GM23338 (cell line): ENCODE results near the gene SLX9.

ENCODE experiments used
- EZH2 ChIP-seq: fragments of 200-600 bp; sonication (generic); IDR thresholded peaks from one replicate; pipeline ENCODE4 v1.8.0; 2017; ENCODE audit warnings: antibody characterized with exemption, mild to moderate bottlenecking, low read depth; ENCODE audit not compliant: unreplicated experiment
- JUNB ChIP-seq: IDR thresholded peaks from one replicate; pipeline ENCODE4 v1.6.1; 2016; ENCODE audit warnings: antibody characterized with exemption; ENCODE audit not compliant: unreplicated experiment
- POLR2AphosphoS5 ChIP-seq: IDR thresholded peaks from 2 replicates; pipeline ENCODE4 v1.6.1; 2016; ENCODE audit warnings: antibody characterized with exemption, low read depth
- TF ChIP-seq, protein P1 (sequence below), 2 experiments: fragments of 200-600 bp in 1 of 2; sonication (generic) in 1 of 2; conservative IDR thresholded peaks; 2 replicates each; pipeline versions ENCODE4 v1.5.1 to v1.6.1; 2016 to 2017; ENCODE audit warnings: antibody characterized with exemption in 2 of 2, low read depth in 2 of 2, mild to moderate bottlenecking in 2 of 2, moderate library complexity in 1 of 2
- TF ChIP-seq, protein P2 (sequence below): IDR thresholded peaks from one replicate; pipeline ENCODE4 v1.6.1; 2018; ENCODE audit warnings: antibody characterized with exemption; ENCODE audit not compliant: unreplicated experiment

DNA sequence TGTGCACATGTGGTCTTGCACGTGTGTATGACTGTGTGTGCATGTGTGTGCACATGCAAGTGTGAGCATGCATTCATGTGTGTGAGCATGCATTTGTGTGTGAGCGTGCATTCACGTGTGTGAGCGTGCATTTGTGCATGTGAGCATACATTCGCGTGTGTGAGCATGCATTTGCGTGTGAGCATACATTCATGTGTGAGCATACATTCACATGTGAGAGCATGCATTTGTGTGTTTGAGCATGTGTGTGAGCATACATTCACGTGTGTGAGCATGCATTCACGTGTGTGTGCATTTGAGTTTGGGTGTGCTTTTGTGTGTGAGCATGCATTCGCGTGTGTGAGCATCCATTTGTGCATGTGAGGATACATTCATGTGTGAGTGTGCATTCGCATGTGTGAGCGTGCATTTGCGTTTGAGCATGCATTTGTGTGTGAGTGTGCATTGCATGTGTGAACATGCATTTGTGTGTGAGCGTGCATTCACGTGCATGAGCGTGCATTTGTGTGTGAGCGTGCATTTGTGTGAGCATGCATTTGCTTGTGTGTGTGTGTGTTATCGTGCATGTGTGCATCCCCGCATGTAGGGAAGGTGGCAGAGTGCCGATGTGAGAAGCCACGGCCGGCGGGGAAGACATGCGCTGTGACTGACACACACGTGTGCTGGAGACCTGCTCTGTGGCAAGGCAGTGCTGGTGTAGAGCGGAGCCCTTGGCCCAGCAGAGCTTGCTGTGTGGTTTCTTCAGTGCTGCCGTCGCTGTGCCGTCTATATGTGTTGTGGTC lies 37.4 kb upstream of the SLX9 start:
- TF ChIP-seq, protein P1, sequence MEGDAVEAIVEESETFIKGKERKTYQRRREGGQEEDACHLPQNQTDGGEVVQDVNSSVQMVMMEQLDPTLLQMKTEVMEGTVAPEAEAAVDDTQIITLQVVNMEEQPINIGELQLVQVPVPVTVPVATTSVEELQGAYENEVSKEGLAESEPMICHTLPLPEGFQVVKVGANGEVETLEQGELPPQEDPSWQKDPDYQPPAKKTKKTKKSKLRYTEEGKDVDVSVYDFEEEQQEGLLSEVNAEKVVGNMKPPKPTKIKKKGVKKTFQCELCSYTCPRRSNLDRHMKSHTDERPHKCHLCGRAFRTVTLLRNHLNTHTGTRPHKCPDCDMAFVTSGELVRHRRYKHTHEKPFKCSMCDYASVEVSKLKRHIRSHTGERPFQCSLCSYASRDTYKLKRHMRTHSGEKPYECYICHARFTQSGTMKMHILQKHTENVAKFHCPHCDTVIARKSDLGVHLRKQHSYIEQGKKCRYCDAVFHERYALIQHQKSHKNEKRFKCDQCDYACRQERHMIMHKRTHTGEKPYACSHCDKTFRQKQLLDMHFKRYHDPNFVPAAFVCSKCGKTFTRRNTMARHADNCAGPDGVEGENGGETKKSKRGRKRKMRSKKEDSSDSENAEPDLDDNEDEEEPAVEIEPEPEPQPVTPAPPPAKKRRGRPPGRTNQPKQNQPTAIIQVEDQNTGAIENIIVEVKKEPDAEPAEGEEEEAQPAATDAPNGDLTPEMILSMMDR (conservative IDR thresholded peaks at IDR 0.05; ENCODE audit: low read depth in 2 of 2) = no peak
- no peak for TF ChIP-seq POLR2AphosphoS5
- TF ChIP-seq EZH2 = no peak
- TF ChIP-seq, protein P2, sequence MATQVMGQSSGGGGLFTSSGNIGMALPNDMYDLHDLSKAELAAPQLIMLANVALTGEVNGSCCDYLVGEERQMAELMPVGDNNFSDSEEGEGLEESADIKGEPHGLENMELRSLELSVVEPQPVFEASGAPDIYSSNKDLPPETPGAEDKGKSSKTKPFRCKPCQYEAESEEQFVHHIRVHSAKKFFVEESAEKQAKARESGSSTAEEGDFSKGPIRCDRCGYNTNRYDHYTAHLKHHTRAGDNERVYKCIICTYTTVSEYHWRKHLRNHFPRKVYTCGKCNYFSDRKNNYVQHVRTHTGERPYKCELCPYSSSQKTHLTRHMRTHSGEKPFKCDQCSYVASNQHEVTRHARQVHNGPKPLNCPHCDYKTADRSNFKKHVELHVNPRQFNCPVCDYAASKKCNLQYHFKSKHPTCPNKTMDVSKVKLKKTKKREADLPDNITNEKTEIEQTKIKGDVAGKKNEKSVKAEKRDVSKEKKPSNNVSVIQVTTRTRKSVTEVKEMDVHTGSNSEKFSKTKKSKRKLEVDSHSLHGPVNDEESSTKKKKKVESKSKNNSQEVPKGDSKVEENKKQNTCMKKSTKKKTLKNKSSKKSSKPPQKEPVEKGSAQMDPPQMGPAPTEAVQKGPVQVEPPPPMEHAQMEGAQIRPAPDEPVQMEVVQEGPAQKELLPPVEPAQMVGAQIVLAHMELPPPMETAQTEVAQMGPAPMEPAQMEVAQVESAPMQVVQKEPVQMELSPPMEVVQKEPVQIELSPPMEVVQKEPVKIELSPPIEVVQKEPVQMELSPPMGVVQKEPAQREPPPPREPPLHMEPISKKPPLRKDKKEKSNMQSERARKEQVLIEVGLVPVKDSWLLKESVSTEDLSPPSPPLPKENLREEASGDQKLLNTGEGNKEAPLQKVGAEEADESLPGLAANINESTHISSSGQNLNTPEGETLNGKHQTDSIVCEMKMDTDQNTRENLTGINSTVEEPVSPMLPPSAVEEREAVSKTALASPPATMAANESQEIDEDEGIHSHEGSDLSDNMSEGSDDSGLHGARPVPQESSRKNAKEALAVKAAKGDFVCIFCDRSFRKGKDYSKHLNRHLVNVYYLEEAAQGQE = no peak
- no peak for TF ChIP-seq JUNB
